GM18909 (cell line): ENCODE data around the gene DACT3.

ENCODE experiments used
- ATAC-seq: cut with Tn5 transposase; IDR thresholded peaks from one replicate; pipeline ENCODE4 v1.9.1; 2021; ENCODE audit warnings: mild to moderate bottlenecking; ENCODE audit not compliant: unreplicated experiment, poor library complexity

The DACT3 gene

DNA sequence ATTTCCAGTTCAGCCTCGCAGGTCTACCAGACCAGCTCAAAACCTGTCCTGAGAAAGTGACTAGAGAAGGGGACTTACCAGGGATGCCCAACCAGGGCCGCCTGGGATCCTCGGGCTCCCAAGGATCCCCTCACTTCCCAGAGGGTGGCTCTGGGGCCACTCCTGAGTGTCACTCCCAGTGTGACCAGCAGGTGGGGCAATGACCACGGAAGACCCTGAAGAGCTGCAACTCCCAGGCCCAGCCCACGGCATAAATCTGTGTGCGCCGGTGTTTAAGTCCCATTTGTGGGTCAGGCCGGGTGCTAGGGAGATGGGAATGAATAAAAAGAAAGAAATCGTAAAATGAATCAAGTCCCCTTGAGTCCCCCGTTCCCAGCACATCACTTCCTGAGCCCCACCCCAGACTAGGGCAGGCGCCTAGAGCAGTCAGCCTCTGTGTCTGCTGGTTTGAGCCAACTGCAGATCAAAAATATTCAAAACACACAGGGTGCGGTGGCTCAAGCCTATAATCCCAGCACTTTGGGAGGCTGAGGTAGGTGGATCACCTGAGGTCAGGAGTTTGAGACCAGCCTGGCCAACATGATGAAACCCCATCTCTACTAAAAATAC is 46.8 kb downstream of the DACT3 start:
- no peak for ATAC-seq

DNA sequence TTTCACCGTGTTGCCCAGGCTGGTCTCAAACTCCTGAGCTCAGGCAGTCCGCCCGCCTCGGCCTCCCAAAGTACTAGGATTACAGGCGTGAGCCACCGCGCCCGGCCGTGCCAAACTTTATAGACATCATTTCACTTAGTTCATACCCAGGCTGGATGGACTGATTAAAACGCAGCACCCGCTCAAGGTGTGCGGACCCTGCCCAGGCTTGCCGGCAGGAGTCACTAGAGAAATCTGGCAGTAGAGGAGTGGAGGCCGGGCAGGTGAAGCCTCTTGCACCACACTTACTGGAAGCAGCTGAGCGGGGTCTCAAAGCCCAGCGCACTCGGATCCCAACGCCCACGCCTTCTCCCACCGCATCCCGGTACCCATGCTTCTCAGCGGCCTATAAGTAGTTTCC is 47.5 kb downstream of the DACT3 start:
- no peak for ATAC-seq

DNA sequence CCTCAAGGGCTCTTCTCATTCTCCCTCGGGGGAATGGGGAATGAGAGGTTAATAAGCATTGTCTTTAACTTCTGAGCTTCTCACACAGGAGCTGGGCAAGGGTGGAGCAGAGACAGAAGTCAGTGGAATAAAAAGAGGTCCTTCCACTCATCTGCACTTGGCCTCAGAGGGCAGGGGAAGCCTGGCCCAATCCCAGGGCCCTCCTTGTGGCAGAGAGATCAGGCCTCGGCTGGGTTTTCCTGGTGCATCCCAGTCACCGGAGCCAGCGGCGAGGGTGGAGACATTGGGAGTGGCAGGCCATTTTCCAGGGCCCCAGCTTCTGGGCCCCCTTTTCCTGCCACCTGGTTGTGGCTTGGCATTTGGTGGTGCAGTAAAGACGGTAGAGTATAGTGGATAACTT is 49.2 kb downstream of the DACT3 start:
- ATAC-seq, result no peak

DNA sequence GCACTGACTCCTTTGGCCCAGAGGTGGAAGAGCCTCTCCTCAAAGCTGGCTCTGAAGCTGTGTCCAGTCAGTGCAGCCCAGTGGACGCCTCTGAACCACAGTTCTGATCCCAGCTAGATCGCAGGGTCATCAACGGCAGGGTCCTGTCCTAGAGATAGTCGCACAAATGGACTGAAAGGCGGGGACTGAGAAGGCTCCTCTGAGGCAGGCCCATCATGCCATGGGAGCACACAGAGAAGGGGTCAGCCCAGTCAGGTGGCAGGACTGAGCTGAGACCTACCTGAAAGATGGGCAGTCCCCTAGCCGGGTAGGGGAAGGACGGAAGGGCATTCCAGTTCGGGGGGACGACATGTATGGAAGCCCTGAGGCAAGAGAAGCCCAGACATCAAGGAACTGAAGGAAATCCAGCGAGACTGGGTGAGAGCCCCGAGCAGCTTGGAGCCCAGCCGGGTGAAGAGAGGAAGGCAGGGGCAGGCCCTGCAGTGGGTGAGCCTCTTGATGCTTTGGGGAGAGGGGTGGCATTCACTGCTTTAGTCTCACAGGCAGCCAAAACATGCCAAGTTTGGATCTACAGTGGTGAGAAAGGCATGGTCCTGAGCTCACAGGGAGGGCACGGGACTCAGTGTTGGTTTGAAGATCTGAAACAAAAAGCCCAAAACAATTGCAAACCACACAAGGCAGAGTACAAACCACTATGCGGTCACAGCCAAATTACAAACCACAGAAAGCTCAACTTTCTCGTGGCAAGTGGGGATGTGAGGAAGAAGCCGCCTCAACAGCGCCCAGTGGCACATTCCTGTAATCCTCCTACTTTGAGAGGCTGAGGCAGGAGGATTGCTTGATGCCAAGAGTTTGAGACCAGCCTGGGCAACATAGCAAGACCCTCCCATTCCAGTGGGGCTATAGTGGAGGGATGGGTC is 49.9 kb downstream of the DACT3 start:
- ATAC-seq, result no peak

DNA sequence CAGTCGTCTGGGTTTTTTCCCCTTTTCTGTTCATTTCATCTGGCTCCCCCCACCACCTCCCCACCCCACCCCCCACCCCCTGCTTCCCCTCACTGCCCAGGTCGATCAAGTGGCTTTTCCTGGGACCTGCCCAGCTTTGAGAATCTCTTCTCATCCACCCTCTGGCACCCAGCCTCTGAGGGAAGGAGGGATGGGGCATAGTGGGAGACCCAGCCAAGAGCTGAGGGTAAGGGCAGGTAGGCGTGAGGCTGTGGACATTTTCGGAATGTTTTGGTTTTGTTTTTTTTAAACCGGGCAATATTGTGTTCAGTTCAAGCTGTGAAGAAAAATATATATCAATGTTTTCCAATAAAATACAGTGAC is 50.6 kb downstream of the DACT3 start:
- ATAC-seq, result no peak

DNA sequence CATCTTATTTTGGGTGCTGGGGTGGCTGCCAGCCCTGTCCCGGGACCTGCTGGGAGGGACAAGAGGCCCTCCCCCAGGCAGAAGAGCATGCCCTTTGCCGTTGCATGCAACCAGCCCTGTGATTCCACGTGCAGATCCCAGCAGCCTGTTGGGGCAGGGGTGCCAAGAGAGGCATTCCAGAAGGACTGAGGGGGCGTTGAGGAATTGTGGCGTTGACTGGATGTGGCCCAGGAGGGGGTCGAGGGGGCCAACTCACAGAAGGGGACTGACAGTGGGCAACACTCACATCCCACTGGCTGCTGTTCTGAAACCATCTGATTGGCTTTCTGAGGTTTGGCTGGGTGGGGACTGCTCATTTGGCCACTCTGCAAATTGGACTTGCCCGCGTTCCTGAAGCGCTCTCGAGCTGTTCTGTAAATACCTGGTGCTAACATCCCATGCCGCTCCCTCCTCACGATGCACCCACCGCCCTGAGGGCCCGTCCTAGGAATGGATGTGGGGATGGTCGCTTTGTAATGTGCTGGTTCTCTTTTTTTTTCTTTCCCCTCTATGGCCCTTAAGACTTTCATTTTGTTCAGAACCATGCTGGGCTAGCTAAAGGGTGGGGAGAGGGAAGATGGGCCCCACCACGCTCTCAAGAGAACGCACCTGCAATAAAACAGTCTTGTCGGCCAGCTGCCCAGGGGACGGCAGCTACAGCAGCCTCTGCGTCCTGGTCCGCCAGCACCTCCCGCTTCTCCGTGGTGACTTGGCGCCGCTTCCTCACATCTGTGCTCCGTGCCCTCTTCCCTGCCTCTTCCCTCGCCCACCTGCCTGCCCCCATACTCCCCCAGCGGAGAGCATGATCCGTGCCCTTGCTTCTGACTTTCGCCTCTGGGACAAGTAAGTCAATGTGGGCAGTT is 51.2 kb downstream of the DACT3 start:
- no peak for ATAC-seq

DNA sequence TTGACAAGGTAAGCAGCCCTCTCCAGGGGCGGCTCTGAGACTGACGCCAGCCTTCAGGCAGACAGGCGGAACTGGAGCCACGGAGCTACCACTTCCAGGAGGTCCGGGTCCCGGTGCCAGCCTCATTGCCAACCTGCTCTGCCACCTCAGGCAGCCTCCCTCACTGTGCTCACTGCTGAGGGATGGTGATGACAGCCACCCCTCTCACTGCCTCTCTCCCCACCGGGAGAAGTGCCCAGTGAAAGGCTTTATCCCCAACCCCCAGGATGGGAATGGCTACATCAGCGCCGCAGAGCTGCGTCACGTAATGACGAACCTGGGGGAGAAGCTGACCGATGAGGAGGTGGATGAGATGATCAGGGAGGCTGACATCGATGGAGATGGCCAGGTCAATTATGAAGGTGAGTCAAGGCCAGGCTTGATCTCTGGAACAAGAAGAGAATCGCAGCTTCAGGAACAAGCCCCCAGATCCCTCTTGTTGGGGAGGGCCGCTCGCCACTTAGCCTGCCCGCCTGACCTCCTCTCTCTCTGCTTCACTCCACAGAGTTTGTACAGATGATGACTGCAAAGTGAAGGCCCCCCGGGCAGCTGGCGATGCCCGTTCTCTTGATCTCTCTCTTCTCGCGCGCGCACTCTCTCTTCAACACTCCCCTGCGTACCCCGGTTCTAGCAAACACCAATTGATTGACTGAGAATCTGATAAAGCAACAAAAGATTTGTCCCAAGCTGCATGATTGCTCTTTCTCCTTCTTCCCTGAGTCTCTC is 52.2 kb downstream of the DACT3 start:
- ATAC-seq, result no peak

DNA sequence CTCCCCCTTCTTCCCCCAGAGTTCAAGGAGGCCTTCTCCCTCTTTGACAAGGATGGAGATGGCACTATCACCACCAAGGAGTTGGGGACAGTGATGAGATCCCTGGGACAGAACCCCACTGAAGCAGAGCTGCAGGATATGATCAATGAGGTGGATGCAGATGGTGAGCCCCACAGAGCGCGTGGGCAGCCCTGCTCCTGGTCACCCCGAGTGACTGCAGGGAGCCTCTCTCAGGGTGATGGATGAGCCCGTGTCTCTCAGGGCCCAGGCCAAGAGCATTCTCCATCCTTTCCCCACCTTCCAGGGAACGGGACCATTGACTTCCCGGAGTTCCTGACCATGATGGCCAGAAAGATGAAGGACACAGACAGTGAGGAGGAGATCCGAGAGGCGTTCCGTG is 52.8 kb downstream of the DACT3 start:
- ATAC-seq, result no peak

DNA sequence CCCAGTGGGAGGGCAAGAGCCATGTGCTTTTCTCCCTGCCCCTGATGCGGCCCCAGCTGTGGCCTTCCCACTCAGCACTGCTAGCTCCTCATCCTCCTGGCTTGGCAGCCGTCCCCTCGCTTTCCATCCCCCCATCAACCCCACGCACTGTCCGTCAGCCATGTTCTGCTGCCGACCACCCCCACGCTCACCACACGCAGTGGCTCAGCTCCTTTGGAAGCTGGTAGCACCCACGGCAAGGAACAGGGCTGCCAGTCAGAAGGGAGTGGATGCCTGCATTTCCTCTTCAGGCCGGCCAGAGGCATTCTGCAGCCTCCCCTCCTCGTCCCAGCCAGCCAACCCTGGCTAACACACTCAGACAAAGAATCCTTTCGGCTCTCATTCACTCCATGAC is 53.5 kb downstream of the DACT3 start:
- ATAC-seq, result no peak

DNA sequence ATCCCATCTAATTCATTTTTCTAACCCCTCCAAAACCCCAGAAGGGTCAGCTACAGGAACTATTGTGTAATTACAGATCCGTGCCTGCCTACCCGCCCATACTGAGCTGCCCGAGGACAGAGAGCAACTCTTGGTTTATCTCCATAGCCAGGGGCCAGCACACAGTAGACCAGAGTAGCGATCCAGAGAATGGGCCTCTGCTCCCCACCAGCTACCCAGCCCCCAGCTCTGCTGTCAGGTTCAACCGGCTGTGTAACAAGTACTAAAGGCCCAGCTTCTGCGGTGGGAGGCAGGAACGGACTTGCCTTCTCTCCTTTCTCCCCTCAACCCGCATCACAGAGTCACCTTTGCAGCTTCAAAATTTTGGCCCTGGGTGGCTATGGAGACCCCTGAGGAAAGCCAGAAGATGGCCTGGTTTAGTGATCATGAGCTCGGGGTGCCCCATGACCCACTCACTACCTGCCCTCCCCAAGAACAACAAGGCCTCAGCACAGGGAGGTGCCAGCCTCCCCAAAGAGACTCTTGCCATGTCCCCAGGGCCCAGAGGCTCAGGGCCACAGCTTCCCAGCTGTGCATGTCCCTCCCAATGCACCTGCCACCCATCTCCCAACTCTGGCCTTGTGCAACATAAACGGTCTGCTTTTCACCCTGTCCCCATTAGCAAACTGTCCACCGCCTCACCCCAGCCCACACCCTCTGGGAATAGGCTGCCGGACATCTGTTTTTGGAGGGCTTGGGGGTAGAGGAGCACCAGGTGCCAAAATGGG is 54.1 kb downstream of the DACT3 start:
- ATAC-seq, result no peak

DNA sequence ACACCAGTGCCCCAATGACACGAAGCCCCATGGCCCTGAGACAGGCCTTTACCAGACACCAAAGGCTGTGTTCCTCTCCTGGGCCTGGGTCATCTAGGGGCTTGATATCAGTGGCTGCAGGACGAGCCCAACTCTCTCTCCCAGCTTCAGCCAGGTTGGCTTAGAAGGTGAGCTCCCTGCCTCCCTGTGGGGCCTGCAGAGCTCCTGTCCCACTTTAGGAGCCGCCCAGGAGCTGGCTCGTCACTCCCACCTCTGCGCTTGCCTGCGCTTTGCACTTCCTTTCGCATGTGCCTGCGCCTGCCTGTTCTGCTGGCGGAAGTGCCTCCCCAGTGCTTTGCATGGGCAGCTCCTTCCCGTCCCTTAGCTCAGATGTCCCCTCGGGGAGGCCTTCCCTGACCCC is 55.0 kb downstream of the DACT3 start:
- ATAC-seq, result no peak

DNA sequence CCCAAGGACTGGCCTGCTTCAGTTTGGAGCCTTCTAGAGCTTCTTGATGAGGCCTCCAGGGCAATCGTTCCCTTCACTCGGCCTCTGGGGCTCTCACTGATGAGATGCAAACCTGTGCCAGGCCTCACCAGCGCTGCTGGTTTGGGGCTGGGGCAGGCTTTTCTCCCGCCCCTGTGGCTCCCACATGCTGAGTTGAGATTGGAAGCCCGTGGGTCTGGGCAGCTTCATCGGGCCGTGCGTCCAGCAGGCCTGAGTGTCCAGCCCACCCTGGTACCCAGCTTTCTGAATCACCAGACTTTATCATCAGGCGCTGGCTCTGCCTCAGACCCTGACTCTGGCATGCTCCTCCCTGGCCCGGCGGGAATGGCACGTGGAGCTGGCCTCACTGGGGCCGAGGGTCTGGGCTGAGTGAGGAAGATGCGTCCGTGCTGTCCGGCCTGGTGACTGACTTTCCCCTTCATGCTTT is 55.6 kb downstream of the DACT3 start:
- no peak for ATAC-seq

DNA sequence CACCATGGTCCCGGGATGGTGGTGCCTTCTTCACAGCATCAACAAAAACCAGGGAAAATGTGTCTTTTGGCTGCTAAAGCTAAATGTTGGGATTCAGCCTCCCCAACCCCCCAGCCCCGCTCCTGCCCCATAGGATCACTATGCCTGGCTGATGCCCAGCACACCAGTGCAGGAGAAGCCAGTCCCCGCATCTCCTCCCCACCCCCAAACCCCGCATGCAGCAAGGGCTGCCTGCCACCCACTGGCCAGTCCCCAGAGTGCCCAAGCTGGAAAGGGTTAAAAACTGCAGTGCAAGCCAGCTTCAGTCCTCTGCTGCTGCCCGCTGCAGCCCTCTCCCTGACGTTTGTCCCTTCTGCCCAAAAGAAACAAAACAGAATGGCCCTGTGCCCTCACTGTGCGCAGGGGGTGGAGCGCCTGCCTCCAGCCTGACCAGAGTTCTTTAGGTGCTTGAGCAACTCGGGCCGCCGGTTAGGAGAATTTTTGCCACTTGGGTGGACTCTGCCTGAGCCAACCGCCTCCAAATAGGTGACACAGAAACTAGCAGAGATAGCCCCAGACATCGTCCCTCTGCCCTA is 56.1 kb downstream of the DACT3 start:
- ATAC-seq, result no peak

DNA sequence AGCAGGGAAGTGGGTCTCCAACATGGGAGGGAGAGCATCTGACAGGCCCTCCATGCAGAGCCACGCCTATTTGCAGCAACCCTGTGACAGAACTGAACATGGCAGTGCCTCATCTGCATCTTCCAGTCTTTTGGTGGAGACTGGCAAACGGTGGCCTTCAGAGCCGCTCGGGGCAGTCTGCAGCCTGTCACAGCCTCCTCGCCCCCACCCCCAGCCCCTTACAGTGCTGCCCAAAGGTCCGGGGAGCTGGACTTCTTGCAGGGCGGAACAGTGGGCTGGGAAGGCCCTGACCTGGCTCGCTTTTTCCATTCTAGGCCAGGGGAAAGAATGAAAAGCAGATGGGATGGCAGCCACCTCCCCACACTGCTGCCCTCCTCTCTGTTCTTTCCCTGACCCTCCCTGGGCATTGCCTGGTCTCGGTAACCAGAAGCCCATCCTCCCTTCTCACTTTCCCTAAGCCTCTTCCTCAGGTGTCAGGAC is 57.2 kb downstream of the DACT3 start:
- no peak for ATAC-seq

DNA sequence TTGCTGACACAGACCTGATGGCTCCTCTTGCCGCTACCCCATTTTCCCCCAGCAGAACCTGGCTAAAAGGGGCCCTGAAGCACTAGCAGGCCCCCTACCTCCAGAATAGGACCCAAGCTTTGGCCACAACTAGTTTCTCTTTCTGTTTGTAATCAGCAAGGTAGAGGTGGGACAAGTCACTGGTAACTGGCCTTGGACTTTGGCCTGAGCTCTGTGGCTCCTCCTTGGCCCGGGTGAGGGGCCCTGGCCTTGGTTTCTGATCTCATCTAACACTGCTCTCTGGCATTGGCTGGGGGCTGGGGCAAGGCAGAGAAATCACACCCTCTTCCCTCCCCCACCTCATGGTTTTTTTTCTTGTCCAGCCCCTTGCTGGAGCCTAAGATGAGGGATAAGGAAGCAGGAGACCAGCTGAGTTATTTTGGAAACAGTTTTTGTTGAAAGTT is 57.8 kb downstream of the DACT3 start:
- ATAC-seq, result no peak

DNA sequence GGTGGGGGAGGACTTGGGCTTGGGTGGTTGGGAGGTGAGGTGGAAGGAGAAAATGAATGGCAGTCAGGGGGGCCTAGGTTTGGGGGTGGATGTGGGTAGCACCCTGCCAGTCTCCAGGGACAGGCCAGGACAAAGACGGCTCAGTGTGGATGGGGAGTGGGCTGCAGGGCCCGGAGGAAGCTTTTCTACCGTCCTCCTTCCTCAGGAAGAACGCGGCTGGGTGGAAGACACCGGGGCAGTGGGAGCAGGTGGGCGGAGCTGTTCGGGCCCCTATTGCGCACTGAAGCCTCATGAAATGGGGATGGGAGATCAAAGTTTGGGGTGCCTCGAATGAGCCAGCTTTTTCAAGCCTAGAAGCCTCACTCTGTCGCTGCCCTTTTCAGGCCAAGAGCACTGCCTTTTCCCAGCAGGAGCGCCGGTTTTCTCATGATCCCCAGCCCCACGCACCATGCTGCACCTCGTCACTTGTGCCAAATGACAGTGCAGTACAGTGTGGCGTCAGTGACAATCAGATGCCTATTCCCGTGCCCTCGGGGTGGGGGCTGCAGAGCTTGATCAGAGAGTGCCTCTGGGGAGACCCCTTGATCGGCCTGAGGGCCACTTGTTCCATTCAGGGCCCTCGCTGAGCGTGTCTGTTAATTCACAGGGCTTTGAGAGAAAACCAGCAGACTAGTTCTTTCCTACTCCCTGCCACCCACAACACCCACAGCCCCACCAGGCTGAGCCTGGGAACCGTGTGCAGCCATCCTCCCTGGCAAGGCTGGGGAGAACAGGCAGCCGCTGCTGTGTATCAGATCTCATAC is 58.4 kb downstream of the DACT3 start:
- no peak for ATAC-seq

DNA sequence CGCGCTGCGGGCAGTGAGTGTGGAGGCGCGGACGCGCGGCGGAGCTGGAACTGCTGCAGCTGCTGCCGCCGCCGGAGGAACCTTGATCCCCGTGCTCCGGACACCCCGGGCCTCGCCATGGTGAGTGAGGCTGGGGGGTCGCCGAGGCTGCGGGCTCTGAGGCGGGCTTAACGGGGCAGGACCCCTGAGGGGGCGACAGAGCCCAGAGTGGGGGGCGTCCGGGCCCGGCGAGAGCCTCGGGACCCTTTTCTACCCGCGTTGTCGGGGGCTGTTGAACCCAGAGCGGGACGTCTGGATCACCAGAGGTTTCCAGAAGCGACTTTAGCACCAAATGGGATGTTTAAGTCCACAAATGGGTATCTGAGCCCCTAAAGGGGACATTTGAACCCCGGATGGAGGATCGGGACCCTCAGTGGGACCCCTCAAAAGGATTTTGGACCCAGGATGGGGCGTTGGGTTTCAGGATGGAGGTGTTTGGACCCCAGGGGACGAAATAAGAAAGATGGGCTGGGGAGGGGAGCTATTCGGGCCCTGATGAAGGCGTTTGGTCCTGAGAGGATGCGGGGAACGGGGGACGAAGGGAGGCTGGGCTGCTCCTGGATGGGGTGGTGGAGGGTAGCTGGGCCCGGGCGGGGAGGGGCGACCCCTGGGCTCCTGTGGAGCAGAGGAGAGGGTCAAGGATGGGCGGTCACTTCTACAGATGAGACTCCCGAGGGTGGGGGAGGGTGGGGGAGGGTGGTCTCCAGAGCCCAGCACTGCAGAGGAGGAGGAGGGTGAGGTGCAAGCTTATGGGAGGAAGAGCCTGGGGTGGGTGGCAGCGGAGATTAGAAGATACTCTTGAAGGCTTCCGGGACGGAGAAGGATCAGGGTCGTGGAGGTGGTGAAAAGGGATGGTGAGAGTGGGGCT is 59.4 kb downstream of the DACT3 start, which contains the start of gene CALM3:
TSS of gene CALM3 (plus strand) at position 13 of the 907 bp plus-strand sequence. CDS start at position 118, 105 bp downstream.
- no peak for ATAC-seq
